Thyroid gland (tissue), 4 donors: Measurements from ENCODE around the gene ADAM11. TPM values are rescaled to one million over a fixed set of nuclear protein-coding genes. Genes with fewer than 3 reads are reported as not detected.

ENCODE experiments used
- DNase-seq, 2 donors: peaks; one replicate each; pipeline ENCODE4 v3.0.0-alpha.2; 2019
- H3K27ac ChIP-seq, 3 donors: fragments of 200-600 bp; sonication (generic); 1 replicate in 2 of 3; 2 replicates in 1 of 3; pipeline ENCODE4 v1.5.1; 2016 to 2019; ENCODE audit warnings: mild to moderate bottlenecking in 1 of 3, moderate library complexity in 1 of 3
- H3K27me3 ChIP-seq: fragments of 200-600 bp; sonication (generic); one replicate; pipeline ENCODE4 v1.5.1; 2019
- H3K36me3 ChIP-seq, 2 donors: fragments of 200-600 bp; sonication (generic); one replicate each; pipeline ENCODE4 v1.5.1; 2016 to 2019
- H3K4me1 ChIP-seq, 2 donors: fragments of 200-600 bp; sonication (generic); one replicate each; pipeline ENCODE4 v1.5.1; 2017 to 2019
- H3K4me3 ChIP-seq, 3 donors: fragments of 200-600 bp; sonication (generic); replicated peaks in 1 of 3; 1 replicate in 2 of 3; 2 replicates in 1 of 3; pipeline ENCODE4 v1.5.1; 2016; ENCODE audit warnings: mild to moderate bottlenecking in 1 of 3
- H3K9me3 ChIP-seq: fragments of 200-600 bp; sonication (generic); one replicate; pipeline ENCODE4 v1.5.1; 2017
- POLR2A ChIP-seq, 2 donors: fragments of 450-650 bp; IDR thresholded peaks; one replicate each; pipeline ENCODE4 v1.6.1; 2017; ENCODE audit warnings: antibody characterized with exemption in 2 of 2, mild to moderate bottlenecking in 2 of 2, moderate library complexity in 1 of 2
- WGBS, 2 donors: methylation state at CpG; one replicate each; pipeline ENCODE4 v1.1.5; 2017; 5-methylcytosine and 5-hydroxymethylcytosine counted together
- intact Hi-C: fragments of 100-400 bp; cut with DNase I; formaldehyde crosslinking; loops from one replicate; pipeline ENCODE4 v1.15.1; 2023
- total RNA-seq, 4 donors: library from RNA; depleted of rRNA; stranded (reverse); fragments of >200 nt; gene quantifications; one replicate each; pipeline ENCODE4 v1.2.3, GENCODE V29; 2016
- TF ChIP-seq, protein P1 (sequence below), 6 experiments: fragments of 200-600 bp in 3 of 6; fragments of 450-650 bp in 3 of 6; sonication (generic) in 3 of 6; IDR thresholded peaks; one replicate each; pipeline ENCODE4 v1.5.1; 2016 to 2019; ENCODE audit warnings: antibody characterized with exemption in 6 of 6, mild to moderate bottlenecking in 2 of 6, inconsistent platforms in 1 of 6, moderate library complexity in 1 of 6

ADAM11 gene
- total RNA-seq, 4 donors from 2014 or later: 0.22 to 0.29 (median 0.27) TPM; not detected in 1

DNA sequence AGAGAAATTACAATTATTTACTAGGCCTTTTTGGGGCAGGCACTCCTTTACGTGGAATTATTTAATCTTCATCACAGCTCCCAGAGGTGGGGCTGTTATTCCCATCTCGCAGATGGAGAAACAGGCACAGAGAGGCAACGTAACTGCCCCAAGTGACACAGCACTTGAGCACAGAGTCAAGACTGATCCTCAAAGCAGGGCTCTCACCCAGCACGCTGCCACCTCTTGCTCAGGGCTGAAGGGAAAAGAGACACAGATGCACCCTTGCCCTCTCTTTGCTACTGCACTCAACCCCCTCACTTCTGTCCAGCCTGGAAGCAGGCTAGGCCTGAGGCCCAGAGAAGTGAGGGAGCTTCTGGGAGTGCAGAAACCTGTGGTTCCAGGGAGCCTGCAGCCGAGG lies 4.4 kb downstream of the ADAM11 start:
- intact Hi-C loops: no loop called here
- H3K27me3 ChIP-seq: peaks cover 12% of the 10 kb centered on the region
- peaks cover 6 to 13% of the 10 kb centered on the region in 2 donors for H3K4me1 ChIP-seq
- no peak overlapping the region for H3K27ac ChIP-seq
- no peaks in the 10 kb centered on the region for H3K36me3 ChIP-seq
- WGBS, 2 donors: 82 to 88% methylated on average over 5 of the region's 5 CpGs
- H3K9me3 ChIP-seq: no peaks in the 10 kb centered on the region
- TF ChIP-seq POLR2A (IDR thresholded peaks at IDR 0.05): no peak
- TF ChIP-seq, protein P1, sequence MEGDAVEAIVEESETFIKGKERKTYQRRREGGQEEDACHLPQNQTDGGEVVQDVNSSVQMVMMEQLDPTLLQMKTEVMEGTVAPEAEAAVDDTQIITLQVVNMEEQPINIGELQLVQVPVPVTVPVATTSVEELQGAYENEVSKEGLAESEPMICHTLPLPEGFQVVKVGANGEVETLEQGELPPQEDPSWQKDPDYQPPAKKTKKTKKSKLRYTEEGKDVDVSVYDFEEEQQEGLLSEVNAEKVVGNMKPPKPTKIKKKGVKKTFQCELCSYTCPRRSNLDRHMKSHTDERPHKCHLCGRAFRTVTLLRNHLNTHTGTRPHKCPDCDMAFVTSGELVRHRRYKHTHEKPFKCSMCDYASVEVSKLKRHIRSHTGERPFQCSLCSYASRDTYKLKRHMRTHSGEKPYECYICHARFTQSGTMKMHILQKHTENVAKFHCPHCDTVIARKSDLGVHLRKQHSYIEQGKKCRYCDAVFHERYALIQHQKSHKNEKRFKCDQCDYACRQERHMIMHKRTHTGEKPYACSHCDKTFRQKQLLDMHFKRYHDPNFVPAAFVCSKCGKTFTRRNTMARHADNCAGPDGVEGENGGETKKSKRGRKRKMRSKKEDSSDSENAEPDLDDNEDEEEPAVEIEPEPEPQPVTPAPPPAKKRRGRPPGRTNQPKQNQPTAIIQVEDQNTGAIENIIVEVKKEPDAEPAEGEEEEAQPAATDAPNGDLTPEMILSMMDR (IDR thresholded peaks at IDR 0.05): no peak
- H3K4me3 ChIP-seq: no peak overlapping the region
- DNase-seq: no peak

DNA sequence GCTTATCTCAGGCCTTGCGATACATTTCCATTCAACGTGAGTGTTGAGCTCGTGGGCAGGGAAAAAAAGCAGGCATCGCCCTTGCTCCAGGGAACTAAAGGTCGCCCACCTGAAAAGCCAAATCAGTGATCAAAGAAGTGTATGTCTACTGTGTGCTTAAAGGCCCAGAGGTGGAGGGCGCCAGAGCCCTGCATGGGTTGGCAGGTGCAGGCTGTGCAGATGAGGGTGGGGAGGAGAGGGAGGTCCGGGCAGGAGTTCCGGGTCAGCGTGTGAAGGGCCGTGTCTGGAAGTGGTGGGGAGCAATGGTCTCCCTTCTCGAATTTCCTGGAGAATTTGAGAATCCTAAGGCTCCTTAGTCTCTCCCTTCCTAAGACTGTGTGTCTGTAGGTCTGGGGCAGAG lies 7.2 kb downstream of the ADAM11 start:
- H3K4me1 ChIP-seq: no peaks in the 10 kb centered on the region
- 60 to 63% methylated on average over 11 of the region's 11 CpGs for WGBS, 2 donors
- H3K9me3 ChIP-seq: no peaks in the 10 kb centered on the region
- H3K27ac ChIP-seq: no peak overlapping the region
- no peaks in the 10 kb centered on the region for H3K36me3 ChIP-seq
- TF ChIP-seq, protein P1 (IDR thresholded peaks at IDR 0.05): no peak
- no peak for TF ChIP-seq POLR2A (IDR thresholded peaks at IDR 0.05)
- DNase-seq: no peak
- no peaks in the 10 kb centered on the region for H3K27me3 ChIP-seq
- intact Hi-C loops: no loop called here
- H3K4me3 ChIP-seq: no peak overlapping the region

DNA sequence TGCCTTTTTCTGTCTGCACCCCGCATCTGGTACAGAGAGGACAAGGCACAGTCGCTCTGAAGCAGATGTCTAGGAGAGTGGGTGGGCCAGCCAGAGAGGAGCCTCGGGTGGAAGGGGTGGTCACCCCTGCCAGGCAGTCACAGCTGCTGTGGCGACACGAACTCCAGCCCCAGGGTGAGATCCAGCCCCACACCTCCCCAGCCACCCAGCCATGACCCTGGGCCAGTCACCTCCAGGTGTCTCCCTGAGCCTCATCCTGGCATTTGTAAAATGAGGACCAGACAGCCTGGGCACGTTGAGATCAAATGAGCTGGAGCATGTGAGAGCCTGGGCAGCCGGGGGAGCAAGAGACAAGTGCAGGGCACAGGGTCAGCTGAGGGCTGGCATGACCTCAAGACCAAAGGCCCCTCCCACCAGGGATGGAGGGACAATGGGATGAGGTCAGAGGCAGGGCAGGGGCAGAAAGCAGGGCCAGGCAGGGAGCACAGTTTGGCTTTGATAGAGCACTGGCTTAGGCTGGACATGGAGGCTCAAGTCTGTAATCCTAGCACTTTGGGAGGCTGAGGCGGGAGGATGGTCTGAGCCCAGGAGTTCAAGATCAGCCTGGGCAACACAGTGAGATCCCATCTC lies 7.7 kb downstream of the ADAM11 start:
- no peaks in the 10 kb centered on the region for H3K4me1 ChIP-seq
- H3K36me3 ChIP-seq: no peaks in the 10 kb centered on the region
- no peaks in the 10 kb centered on the region for H3K27me3 ChIP-seq
- H3K27ac ChIP-seq: no peak overlapping the region
- 48 to 60% methylated on average over 7 to 8 of the region's 8 CpGs for WGBS, 2 donors
- H3K9me3 ChIP-seq: no peaks in the 10 kb centered on the region
- intact Hi-C loops: no loop called here
- TF ChIP-seq POLR2A (IDR thresholded peaks at IDR 0.05): no peak
- TF ChIP-seq, protein P1 (IDR thresholded peaks at IDR 0.05): no peak
- no peak overlapping the region for H3K4me3 ChIP-seq
- no peak for DNase-seq

DNA sequence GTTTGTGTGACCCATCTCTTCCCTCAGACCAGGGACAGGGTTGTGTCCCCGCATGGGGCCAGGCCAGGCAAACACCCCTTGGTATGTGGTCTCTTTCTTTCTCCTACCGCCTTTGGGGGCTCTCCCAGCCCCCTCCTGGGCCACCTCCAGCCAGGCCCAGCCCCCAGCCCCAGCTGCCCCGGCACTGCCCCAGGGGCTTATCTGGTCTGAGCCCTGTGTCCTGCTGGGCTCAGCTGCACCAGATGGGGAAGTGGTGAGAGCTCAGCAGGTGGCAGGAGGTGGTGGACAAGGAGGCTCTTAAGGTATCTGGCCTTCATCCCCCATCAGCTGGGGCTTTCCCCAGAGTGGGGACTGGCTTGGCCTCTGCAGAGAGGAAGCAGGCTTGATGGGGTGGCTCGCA lies 8.7 kb downstream of the ADAM11 start:
- Histone ChIP-seq H3K27ac (no peak overlapping the region), H3K36me3 (no peaks in the 10 kb centered on the region), H3K4me3 (no peak overlapping the region), H3K9me3 (no peaks in the 10 kb centered on the region), H3K4me1 (no peaks in the 10 kb centered on the region), H3K27me3 (no peaks in the 10 kb centered on the region)
- intact Hi-C loops: no loop called here
- WGBS, 2 donors: 55 to 73% methylated on average over 2 to 4 of the region's 4 CpGs
- no peak for DNase-seq
- TF ChIP-seq POLR2A (IDR thresholded peaks at IDR 0.05): no peak
- TF ChIP-seq, protein P1 (IDR thresholded peaks at IDR 0.05): no peak

DNA sequence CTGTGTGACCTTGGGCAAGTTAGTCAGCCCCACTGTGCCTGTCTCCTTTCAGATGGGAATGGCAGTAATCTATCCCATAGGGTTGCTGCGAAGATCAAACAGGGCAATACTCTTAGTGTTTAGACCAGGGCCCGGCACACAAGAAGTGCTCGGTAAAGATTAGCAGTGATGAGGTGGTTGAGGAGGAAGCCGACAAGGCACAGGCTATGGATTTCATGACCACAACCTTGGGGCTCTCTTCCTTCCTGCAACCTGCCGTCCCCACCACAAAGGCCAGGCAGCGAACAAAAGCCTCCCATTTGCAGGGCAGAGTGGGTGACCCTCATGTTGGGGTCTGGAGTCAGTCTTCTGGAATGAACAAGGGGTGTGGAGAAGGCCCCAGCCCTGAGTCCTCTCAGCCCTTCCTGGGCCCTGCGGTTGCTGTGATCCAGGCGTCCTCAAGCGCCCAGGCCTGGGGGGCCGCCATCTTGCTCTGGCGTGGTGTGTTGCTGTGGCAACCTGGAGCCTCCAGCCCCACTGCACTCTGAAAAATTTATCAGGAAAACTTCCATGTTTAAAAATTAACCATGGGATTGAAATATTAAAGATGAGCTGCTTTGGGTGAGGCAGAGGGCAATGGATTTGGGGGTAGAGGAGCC lies 9.8 kb downstream of the ADAM11 start:
- no peak overlapping the region for H3K4me3 ChIP-seq
- no peaks in the 10 kb centered on the region for H3K4me1 ChIP-seq
- intact Hi-C loops: no loop called here
- WGBS, 2 donors: 82 to 83% methylated on average over 6 to 11 of the region's 11 CpGs
- no peak for DNase-seq
- H3K27ac ChIP-seq: no peak overlapping the region
- no peaks in the 10 kb centered on the region for H3K9me3 ChIP-seq
- H3K27me3 ChIP-seq: no peaks in the 10 kb centered on the region
- TF ChIP-seq, protein P1 (IDR thresholded peaks at IDR 0.05): no peak
- TF ChIP-seq POLR2A (IDR thresholded peaks at IDR 0.05): no peak
- H3K36me3 ChIP-seq: no peaks in the 10 kb centered on the region
